HepG2 (cell line): Measurements from ENCODE around the gene ZDHHC16. TPM values are rescaled to one million over a fixed set of nuclear protein-coding genes. Genes with fewer than 3 reads are reported as not detected.

ENCODE experiments used
- AKAP8 ChIP-seq: sonication (generic); formaldehyde crosslinking; IDR thresholded peaks from 2 replicates; pipeline ENCODE4 v1.5.1; 2020; ENCODE audit warnings: mild to moderate bottlenecking, missing genetic modification reagents
- ASH2L ChIP-seq: fragments of 300-600, 200-600 bp; sonication (generic); IDR thresholded peaks from 2 replicates; pipeline ENCODE4 v1.7.0; 2017; ENCODE audit warnings: low read depth, mild to moderate bottlenecking, moderate library complexity, mixed read lengths, low read length; ENCODE audit not compliant: insufficient read length
- ELF4 ChIP-seq: sonication (generic); formaldehyde crosslinking; IDR thresholded peaks from 2 replicates; pipeline ENCODE4 v1.5.0; 2020; ENCODE audit warnings: missing genetic modification reagents, mild to moderate bottlenecking, moderate library complexity, borderline replicate concordance
- EZH2 ChIP-seq: conservative IDR thresholded peaks from 2 replicates; pipeline ENCODE4 v1.6.1; 2012; ENCODE audit warnings: mild to moderate bottlenecking, low read depth, low read length, moderate library complexity
- GATAD1 ChIP-seq: IDR thresholded peaks from 2 replicates; pipeline ENCODE4 v1.6.1; 2016; ENCODE audit warnings: missing genetic modification reagents, missing compliant biosample characterization
- IKZF5 ChIP-seq: IDR thresholded peaks from 2 replicates; pipeline ENCODE4 v1.6.1; 2018; ENCODE audit warnings: missing genetic modification reagents, mild to moderate bottlenecking, missing compliant biosample characterization
- IRF9 ChIP-seq: sonication (generic); formaldehyde crosslinking; IDR thresholded peaks from 2 replicates; pipeline ENCODE4 v1.8.0; 2022; ENCODE audit warnings: missing genetic modification reagents, mild to moderate bottlenecking, borderline replicate concordance
- KDM2A ChIP-seq: sonication (generic); formaldehyde crosslinking; IDR thresholded peaks from 2 replicates; pipeline ENCODE4 v1.4.0; 2020; ENCODE audit warnings: low read depth, missing genetic modification reagents, borderline replicate concordance
- NFE2L1 ChIP-seq: sonication (generic); formaldehyde crosslinking; IDR thresholded peaks from 2 replicates; pipeline ENCODE4 v1.4.0; 2020; ENCODE audit warnings: missing genetic modification reagents, mild to moderate bottlenecking, borderline replicate concordance
- NR2C2 ChIP-seq: sonication (generic); formaldehyde crosslinking; IDR thresholded peaks from 2 replicates; pipeline ENCODE4 v1.4.0; 2020; ENCODE audit warnings: missing genetic modification reagents, mild to moderate bottlenecking, moderate library complexity, borderline replicate concordance
- PHF5A ChIP-seq: IDR thresholded peaks from one replicate; pipeline ENCODE4 v1.6.1; 2018; ENCODE audit warnings: low read depth, missing genetic modification reagents; ENCODE audit not compliant: unreplicated experiment
- PLSCR1 ChIP-seq: sonication (generic); formaldehyde crosslinking; IDR thresholded peaks from 2 replicates; pipeline ENCODE4 v1.5.0; 2020; ENCODE audit warnings: missing genetic modification reagents, mild to moderate bottlenecking, borderline replicate concordance
- POLR2G ChIP-seq: fragments of 200-400 bp; formaldehyde crosslinking; IDR thresholded peaks from 2 replicates; pipeline ENCODE4 v1.6.1; 2018; ENCODE audit warnings: mild to moderate bottlenecking, low read depth, low read length, moderate library complexity
- SIN3A ChIP-seq: IDR thresholded peaks from 2 replicates; pipeline ENCODE4 v1.6.1; 2011; ENCODE audit warnings: low read depth, mild to moderate bottlenecking, control low read depth, low read length, borderline replicate concordance
- SKI ChIP-seq: fragments of 450-650 bp; IDR thresholded peaks from one replicate; pipeline ENCODE4 v1.6.1; 2018; ENCODE audit warnings: mild to moderate bottlenecking; ENCODE audit not compliant: partially characterized antibody
- TBX3 ChIP-seq: fragments of 450-650 bp; IDR thresholded peaks from 2 replicates; pipeline ENCODE4 v1.6.1; 2017; ENCODE audit warnings: antibody characterized with exemption, mild to moderate bottlenecking, inconsistent platforms, borderline replicate concordance
- THAP11 ChIP-seq: IDR thresholded peaks from 2 replicates; pipeline ENCODE4 v1.6.1; 2016; ENCODE audit warnings: missing biosample characterization, missing genetic modification reagents
- ZNF367 ChIP-seq: sonication (generic); formaldehyde crosslinking; IDR thresholded peaks from 2 replicates; pipeline ENCODE4 v1.4.0; 2020; ENCODE audit warnings: missing genetic modification reagents, borderline replicate concordance
- ZNF431 ChIP-seq: sonication (generic); formaldehyde crosslinking; IDR thresholded peaks from 2 replicates; pipeline ENCODE4 v1.9.0; 2022; ENCODE audit warnings: missing genetic modification reagents, low read depth, mild to moderate bottlenecking, borderline replicate concordance
- ZNF670 ChIP-seq: sonication (generic); formaldehyde crosslinking; IDR thresholded peaks from 2 replicates; pipeline ENCODE4 v1.8.0; 2022; ENCODE audit warnings: mild to moderate bottlenecking, missing genetic modification reagents, borderline replicate concordance
- ZNF883 ChIP-seq: sonication (generic); formaldehyde crosslinking; IDR thresholded peaks from 2 replicates; pipeline ENCODE4 v1.5.1; 2020; ENCODE audit warnings: mild to moderate bottlenecking, missing genetic modification reagents; ENCODE audit errors: not compliant biosample characterization
- ZSCAN30 ChIP-seq: sonication (generic); formaldehyde crosslinking; IDR thresholded peaks from 2 replicates; pipeline ENCODE4 v1.5.0; 2020; ENCODE audit warnings: mild to moderate bottlenecking, missing genetic modification reagents
- ZXDC ChIP-seq: sonication (generic); formaldehyde crosslinking; IDR thresholded peaks from 2 replicates; pipeline ENCODE4 v1.5.0; 2020; ENCODE audit warnings: mild to moderate bottlenecking, missing genetic modification reagents
- polyA plus RNA-seq, 8 experiments: library from polyadenylated mRNA; depleted of rRNA in 3 of 8; stranded (reverse) in 7 of 8; unstranded in 1 of 8; fragments of >200 nt; fragmentation: Illumina TruSeq in 4 of 8; extraction: Trizol in 4 of 8; gene quantifications; 2 replicates each; pipeline versions ENCODE4 v1.2.1 to v1.2.3, GENCODE V29; 2011 to 2016; ENCODE audit warnings: low read depth in 4 of 8, missing spikeins in 1 of 8, mixed read lengths in 1 of 8; ENCODE audit not compliant: insufficient read depth in 1 of 8
- total RNA-seq, 5 experiments: library from RNA; depleted of rRNA; stranded (reverse); fragments of >200 nt; fragmentation: Illumina TruSeq; extraction: Trizol; gene quantifications; 2 replicates each; pipeline ENCODE4 v1.2.3, GENCODE V29; 2016; ENCODE audit warnings: low read depth in 1 of 5

Gene ZDHHC16
- total and polyA plus RNA-seq, 2 of the 13 experiments (the other 11 are each of a cell fraction or from before 2014, with no cell fraction given) = 40.8 to 41.8 TPM

GRCh38 chr10:97400665-97401454, 45.1 kb upstream of the ZDHHC16 start, which contains the start of gene RRP12 (continued):
- TF ChIP-seq IRF9 (CRISPR knock-in tag) (peak; percentile 56; the same call in 1 of the 2 replicates), TBX3 (0 out of 2 replicates have a peak, but pooled peaks have one; percentile 57), IKZF5 (0 out of 2 replicates have a peak, but pooled peaks have one; percentile 16), SKI (no peak), ZXDC (CRISPR knock-in tag) (no peak), ZNF367 (CRISPR knock-in tag) (no peak), NR2C2 (peak; percentile 38; the same call in 1 of the 2 replicates), GATAD1 (CRISPR knock-in tag) (peak; percentile 86), EZH2 (no peak), ZNF670 (no peak), KDM2A (no peak), ZNF431 (CRISPR knock-in tag) (no peak), ZSCAN30 (no peak), PLSCR1 (CRISPR knock-in tag) (no peak), SIN3A (peak; percentile 99), POLR2G (peak; percentile 74), ZNF883 (peak; percentile 86), NFE2L1 (no peak), PHF5A (CRISPR knock-in tag) (no peak), ELF4 (CRISPR knock-in tag) (no peak), THAP11 (peak; percentile 88), AKAP8 (CRISPR knock-in tag) (no peak), ASH2L (peak; percentile 88)
